HL-60 (cell line): ENCODE data around the gene IFRD1.

Source experiments
- DNase-seq, 2 experiments: peaks; one replicate each; pipeline ENCODE4 v3.0.0-alpha.2; 2010 to 2020; ENCODE audit warnings: low read depth in 1 of 2, low spot score in 1 of 2
- H3K27ac ChIP-seq: fragments of 250-450 bp; sonication (Bioruptor Pico); replicated peaks from 2 replicates; pipeline ENCODE4 v1.5.1; 2020; ENCODE audit warnings: mild to moderate bottlenecking, moderate library complexity
- H3K27me3 ChIP-seq: fragments of 250-450 bp; sonication (Bioruptor Pico); 2 replicates; pipeline ENCODE4 v1.5.1; 2021; ENCODE audit warnings: mild to moderate bottlenecking, moderate library complexity; ENCODE audit not compliant: insufficient read depth, poor library complexity, severe bottlenecking
- H3K4me3 ChIP-seq: replicated peaks from 2 replicates; pipeline ENCODE4 v1.5.1; 2011; ENCODE audit warnings: mild to moderate bottlenecking, control low read depth, low read length; ENCODE audit not compliant: insufficient read depth
- GABPA ChIP-seq: IDR thresholded peaks from 2 replicates; pipeline ENCODE4 v1.6.1; 2012; ENCODE audit warnings: low read depth
- POLR2AphosphoS5 ChIP-seq: IDR thresholded peaks from 2 replicates; pipeline ENCODE4 v1.6.1; 2012; ENCODE audit warnings: low read depth
- SPI1 ChIP-seq: IDR thresholded peaks from 2 replicates; pipeline ENCODE4 v1.6.1; 2012; ENCODE audit warnings: low read depth, mild to moderate bottlenecking, borderline replicate concordance
- TF ChIP-seq, protein P1 (sequence below): IDR thresholded peaks from 2 replicates; pipeline ENCODE4 v1.6.1; 2012; ENCODE audit warnings: low read depth; ENCODE audit not compliant: insufficient replicate concordance
- TF ChIP-seq, protein P2 (sequence below): IDR thresholded peaks from one replicate; pipeline ENCODE4 v1.5.1; 2011; ENCODE audit warnings: low read length, control low read depth, inconsistent platforms; ENCODE audit not compliant: insufficient read depth

IFRD1 gene

GRCh38 chr7:112488264-112488552, 37.9 kb downstream of the IFRD1 start:
- H3K4me3 ChIP-seq, result no peak overlapping the region
- TF ChIP-seq, protein P1, sequence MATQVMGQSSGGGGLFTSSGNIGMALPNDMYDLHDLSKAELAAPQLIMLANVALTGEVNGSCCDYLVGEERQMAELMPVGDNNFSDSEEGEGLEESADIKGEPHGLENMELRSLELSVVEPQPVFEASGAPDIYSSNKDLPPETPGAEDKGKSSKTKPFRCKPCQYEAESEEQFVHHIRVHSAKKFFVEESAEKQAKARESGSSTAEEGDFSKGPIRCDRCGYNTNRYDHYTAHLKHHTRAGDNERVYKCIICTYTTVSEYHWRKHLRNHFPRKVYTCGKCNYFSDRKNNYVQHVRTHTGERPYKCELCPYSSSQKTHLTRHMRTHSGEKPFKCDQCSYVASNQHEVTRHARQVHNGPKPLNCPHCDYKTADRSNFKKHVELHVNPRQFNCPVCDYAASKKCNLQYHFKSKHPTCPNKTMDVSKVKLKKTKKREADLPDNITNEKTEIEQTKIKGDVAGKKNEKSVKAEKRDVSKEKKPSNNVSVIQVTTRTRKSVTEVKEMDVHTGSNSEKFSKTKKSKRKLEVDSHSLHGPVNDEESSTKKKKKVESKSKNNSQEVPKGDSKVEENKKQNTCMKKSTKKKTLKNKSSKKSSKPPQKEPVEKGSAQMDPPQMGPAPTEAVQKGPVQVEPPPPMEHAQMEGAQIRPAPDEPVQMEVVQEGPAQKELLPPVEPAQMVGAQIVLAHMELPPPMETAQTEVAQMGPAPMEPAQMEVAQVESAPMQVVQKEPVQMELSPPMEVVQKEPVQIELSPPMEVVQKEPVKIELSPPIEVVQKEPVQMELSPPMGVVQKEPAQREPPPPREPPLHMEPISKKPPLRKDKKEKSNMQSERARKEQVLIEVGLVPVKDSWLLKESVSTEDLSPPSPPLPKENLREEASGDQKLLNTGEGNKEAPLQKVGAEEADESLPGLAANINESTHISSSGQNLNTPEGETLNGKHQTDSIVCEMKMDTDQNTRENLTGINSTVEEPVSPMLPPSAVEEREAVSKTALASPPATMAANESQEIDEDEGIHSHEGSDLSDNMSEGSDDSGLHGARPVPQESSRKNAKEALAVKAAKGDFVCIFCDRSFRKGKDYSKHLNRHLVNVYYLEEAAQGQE, result no peak
- TF ChIP-seq SPI1 (no peak), POLR2AphosphoS5 (no peak), GABPA (no peak)
- TF ChIP-seq, protein P2, sequence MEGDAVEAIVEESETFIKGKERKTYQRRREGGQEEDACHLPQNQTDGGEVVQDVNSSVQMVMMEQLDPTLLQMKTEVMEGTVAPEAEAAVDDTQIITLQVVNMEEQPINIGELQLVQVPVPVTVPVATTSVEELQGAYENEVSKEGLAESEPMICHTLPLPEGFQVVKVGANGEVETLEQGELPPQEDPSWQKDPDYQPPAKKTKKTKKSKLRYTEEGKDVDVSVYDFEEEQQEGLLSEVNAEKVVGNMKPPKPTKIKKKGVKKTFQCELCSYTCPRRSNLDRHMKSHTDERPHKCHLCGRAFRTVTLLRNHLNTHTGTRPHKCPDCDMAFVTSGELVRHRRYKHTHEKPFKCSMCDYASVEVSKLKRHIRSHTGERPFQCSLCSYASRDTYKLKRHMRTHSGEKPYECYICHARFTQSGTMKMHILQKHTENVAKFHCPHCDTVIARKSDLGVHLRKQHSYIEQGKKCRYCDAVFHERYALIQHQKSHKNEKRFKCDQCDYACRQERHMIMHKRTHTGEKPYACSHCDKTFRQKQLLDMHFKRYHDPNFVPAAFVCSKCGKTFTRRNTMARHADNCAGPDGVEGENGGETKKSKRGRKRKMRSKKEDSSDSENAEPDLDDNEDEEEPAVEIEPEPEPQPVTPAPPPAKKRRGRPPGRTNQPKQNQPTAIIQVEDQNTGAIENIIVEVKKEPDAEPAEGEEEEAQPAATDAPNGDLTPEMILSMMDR, result no peak
- DNase-seq, result no peak
- H3K27me3 ChIP-seq, result no peaks in the 10 kb centered on the region
- no peak overlapping the region for H3K27ac ChIP-seq

- Histone ChIP-seq H3K4me3 (no peak overlapping the region), H3K27me3 (no peaks in the 10 kb centered on the region), H3K27ac (no peak overlapping the region)
- DNase-seq, result no peak
- TF ChIP-seq POLR2AphosphoS5 (no peak), SPI1 (no peak), GABPA (no peak)
- TF ChIP-seq, protein P2, result no peak
- TF ChIP-seq, protein P1, result no peak
Observed at GRCh38 chr7:112492186-112492585, 41.9 kb downstream of the IFRD1 start.

DNA sequence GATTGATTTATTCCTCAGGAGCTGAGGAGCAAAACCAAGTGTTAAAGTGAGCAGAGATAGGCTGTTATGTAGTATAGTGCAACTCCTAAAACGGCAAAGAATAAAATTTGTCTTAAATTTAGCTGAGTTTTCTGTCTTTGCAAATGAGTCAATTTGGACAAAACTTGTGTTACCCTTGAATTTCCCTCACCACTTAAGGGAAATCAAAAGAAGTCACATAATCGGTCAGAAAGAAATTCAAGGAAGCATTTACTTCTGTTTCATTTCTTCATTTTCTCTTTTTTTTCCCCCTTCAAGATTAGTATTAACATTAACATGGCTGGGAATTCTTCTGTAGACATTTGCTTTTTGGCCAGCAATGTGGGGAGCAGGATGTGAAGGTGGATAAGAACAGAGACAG, 44.4 kb downstream of the IFRD1 start:
- no peak overlapping the region for H3K4me3 ChIP-seq
- DNase-seq, result no peak
- no peaks in the 10 kb centered on the region for H3K27me3 ChIP-seq
- TF ChIP-seq POLR2AphosphoS5 (no peak), GABPA (no peak), SPI1 (no peak)
- TF ChIP-seq, protein P2, result no peak
- TF ChIP-seq, protein P1, result no peak
- no peak overlapping the region for H3K27ac ChIP-seq
